RWPE2 (cell line): ENCODE measurements around the gene MBD3L5.

ENCODE experiments used
- ATAC-seq: fragments of 200-7000 bp; cut with Tn5 transposase; 3 replicates; pipeline ENCODE4 v1.9.1; 2021; ENCODE audit warnings: low read depth
- DNase-seq: peaks from one replicate; pipeline ENCODE4 v3.0.0-alpha.2; 2020; ENCODE audit warnings: low spot score
- H3K27ac ChIP-seq: fragments of 450-650 bp; 2 replicates; pipeline ENCODE4 v1.5.1; 2017; ENCODE audit warnings: mild to moderate bottlenecking; ENCODE audit not compliant: poor library complexity, severe bottlenecking
- H3K27me3 ChIP-seq: fragments of 250-450 bp; sonication (Bioruptor Pico); 2 replicates; pipeline ENCODE4 v1.5.1; 2021; ENCODE audit warnings: mild to moderate bottlenecking, moderate library complexity; ENCODE audit not compliant: insufficient read depth, poor library complexity, severe bottlenecking
- H3K36me3 ChIP-seq: fragments of 250-450 bp; sonication (Bioruptor Pico); 2 replicates; pipeline ENCODE4 v1.5.1; 2020; ENCODE audit warnings: low read depth, mild to moderate bottlenecking, moderate library complexity
- H3K4me1 ChIP-seq: fragments of 250-450 bp; sonication (Bioruptor Pico); 2 replicates; pipeline ENCODE4 v1.5.1; 2021; ENCODE audit warnings: mild to moderate bottlenecking, moderate library complexity; ENCODE audit not compliant: insufficient read depth, poor library complexity, severe bottlenecking
- H3K4me3 ChIP-seq: fragments of 250-450 bp; sonication (Bioruptor Pico); 2 replicates; pipeline ENCODE4 v1.5.1; 2021; ENCODE audit warnings: mild to moderate bottlenecking, moderate library complexity; ENCODE audit not compliant: severe bottlenecking
- H3K9me3 ChIP-seq: fragments of 250-450 bp; sonication (Bioruptor Pico); 2 replicates; pipeline ENCODE4 v1.5.1; 2021; ENCODE audit warnings: mild to moderate bottlenecking, moderate library complexity; ENCODE audit not compliant: severe bottlenecking
- CTCF ChIP-seq: fragments of 450-650 bp; IDR thresholded peaks from one replicate; pipeline ENCODE4 v1.5.1; 2017; ENCODE audit warnings: mild to moderate bottlenecking, moderate library complexity; ENCODE audit not compliant: poor library complexity, severe bottlenecking

Gene MBD3L5

GRCh38 chr19:6996810-6997209, 33.6 kb upstream of the MBD3L5 start:
- Histone ChIP-seq H3K4me1 (no peaks in the 10 kb centered on the region), H3K9me3 (no peaks in the 10 kb centered on the region)
- ATAC-seq, result no peak

GRCh38 chr19:6997679-6998445, 32.5 kb upstream of the MBD3L5 start:
- TF ChIP-seq CTCF, result no peak
- ATAC-seq (no peak), DNase-seq (no peak)
- no peaks in the 10 kb centered on the region for H3K4me1 ChIP-seq
- H3K4me3 ChIP-seq, result no peak overlapping the region
- H3K9me3 ChIP-seq, result no peaks in the 10 kb centered on the region
- H3K27me3 ChIP-seq, result peaks cover 2% of the 10 kb centered on the region
- H3K36me3 ChIP-seq, result no peaks in the 10 kb centered on the region
- H3K27ac ChIP-seq, result no peak overlapping the region

More at GRCh38 chr19:6996810-6997209, 33.6 kb upstream of the MBD3L5 start:
- DNase-seq, result no peak
- no peak for TF ChIP-seq CTCF
- no peaks in the 10 kb centered on the region for H3K36me3 ChIP-seq
- H3K27me3 ChIP-seq, result peaks cover 2% of the 10 kb centered on the region
- H3K4me3 ChIP-seq, result no peak overlapping the region
- H3K27ac ChIP-seq, result no peak overlapping the region

- ATAC-seq (no peak), DNase-seq (no peak)
- TF ChIP-seq CTCF, result no peak
- Histone ChIP-seq H3K4me3 (no peak overlapping the region), H3K36me3 (no peaks in the 10 kb centered on the region), H3K4me1 (no peaks in the 10 kb centered on the region), H3K27ac (no peak overlapping the region), H3K9me3 (no peaks in the 10 kb centered on the region), H3K27me3 (peaks cover 2% of the 10 kb centered on the region)
These were observed 30.4 kb upstream of the MBD3L5 start for GRCh38 chr19:6999933-7000332.

GRCh38 chr19:7000333-7000732, 30.0 kb upstream of the MBD3L5 start:
- Histone ChIP-seq H3K27me3 (peaks cover 2% of the 10 kb centered on the region), H3K4me1 (no peaks in the 10 kb centered on the region), H3K9me3 (no peaks in the 10 kb centered on the region), H3K36me3 (no peaks in the 10 kb centered on the region), H3K27ac (no peak overlapping the region), H3K4me3 (no peak overlapping the region)
- DNase-seq, result no peak
- ATAC-seq, result no peak
- no peak for TF ChIP-seq CTCF

DNA sequence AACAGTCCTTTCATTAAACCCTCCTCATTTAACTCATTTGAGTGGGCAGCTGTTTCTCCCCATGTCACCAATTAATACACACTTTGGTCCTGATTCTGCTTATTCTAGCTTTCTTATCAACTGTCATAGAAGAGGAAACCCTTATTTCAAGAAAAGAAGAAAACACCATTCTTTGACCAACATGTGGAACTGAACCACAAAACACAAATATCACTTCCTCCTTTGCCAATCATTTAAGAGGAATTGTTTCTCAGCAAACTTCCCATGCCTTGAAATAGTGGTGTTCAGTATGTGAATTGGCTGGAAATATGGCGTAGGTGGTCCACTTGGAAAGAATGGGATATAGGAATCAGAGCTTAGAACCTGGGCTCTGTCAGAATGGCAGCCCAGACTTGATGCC, 29.6 kb upstream of the MBD3L5 start:
- peaks cover 2% of the 10 kb centered on the region for H3K27me3 ChIP-seq
- H3K4me3 ChIP-seq, result no peak overlapping the region
- H3K27ac ChIP-seq, result no peak overlapping the region
- H3K36me3 ChIP-seq, result no peaks in the 10 kb centered on the region
- DNase-seq (no peak), ATAC-seq (no peak)
- H3K9me3 ChIP-seq, result no peaks in the 10 kb centered on the region
- no peak for TF ChIP-seq CTCF
- H3K4me1 ChIP-seq, result no peaks in the 10 kb centered on the region
